Effector CD8-positive, alpha-beta T cell (primary cell): Measurements from ENCODE around the gene MYOM3.

ENCODE experiments used
- DNase-seq: peaks from one replicate; lab custom pipeline; 2025; lab: John Stamatoyannopoulos, UW

The MYOM3 gene

GRCh38 chr1:24096009-24096738 is 15.8 kb downstream of the MYOM3 start:
- no peak for DNase-seq

GRCh38 chr1:24095140-24095859 is 16.6 kb downstream of the MYOM3 start:
- no peak for DNase-seq

GRCh38 chr1:24094554-24094953 is 17.4 kb downstream of the MYOM3 start:
- no peak for DNase-seq

DNA sequence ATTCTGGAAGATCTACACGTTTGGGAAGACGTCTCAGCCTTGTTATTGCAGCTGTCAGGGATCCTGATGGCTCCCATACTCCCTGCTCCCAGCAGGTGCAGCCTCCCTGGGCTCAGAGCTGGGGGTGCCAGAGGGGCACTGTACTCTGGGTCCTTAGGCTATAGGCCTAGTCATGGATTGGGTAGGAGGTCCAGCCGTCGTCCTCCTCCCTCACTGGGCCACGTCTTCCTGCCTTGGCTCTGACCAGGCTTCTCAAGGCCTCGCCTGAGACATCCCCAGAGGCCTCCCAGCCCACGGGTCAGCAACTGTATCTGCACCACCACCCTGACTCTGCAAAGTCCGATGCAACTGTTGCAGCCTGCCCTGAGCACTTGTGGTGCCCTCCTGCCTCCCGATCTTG is 18.2 kb downstream of the MYOM3 start:
- no peak for DNase-seq

GRCh38 chr1:24092979-24093378 is 19.0 kb downstream of the MYOM3 start:
- no peak for DNase-seq

DNA sequence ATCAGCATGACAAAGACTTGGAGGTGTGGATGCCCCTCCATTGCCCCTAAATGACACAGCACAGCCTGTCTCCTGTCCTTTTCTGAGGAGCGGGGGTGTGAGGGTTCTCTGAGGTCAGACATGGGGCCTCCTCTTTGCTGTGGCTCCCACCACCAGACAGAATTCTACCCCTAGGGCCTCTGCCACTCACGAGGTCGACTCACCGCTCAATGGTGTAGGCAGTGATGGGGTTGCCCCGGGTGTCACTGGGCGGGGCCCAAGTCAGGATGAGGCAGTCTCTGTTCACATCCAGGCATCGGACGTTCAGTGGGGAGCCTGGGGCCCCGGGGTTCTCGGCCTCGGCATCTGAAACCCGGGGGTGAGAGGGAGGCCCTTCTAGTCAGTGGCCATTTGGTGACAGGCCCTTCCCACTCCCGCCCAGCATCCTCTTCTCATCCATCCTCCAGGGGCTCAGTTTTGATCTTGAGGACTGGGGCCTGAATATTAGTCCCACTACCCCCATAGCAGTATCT is 19.9 kb downstream of the MYOM3 start:
- no peak for DNase-seq

- no peak for DNase-seq
These were observed 21.2 kb downstream of the MYOM3 start for GRCh38 chr1:24090736-24091135.

- DNase-seq: no peak
These were observed 22.0 kb downstream of the MYOM3 start for GRCh38 chr1:24089743-24090555.

DNA sequence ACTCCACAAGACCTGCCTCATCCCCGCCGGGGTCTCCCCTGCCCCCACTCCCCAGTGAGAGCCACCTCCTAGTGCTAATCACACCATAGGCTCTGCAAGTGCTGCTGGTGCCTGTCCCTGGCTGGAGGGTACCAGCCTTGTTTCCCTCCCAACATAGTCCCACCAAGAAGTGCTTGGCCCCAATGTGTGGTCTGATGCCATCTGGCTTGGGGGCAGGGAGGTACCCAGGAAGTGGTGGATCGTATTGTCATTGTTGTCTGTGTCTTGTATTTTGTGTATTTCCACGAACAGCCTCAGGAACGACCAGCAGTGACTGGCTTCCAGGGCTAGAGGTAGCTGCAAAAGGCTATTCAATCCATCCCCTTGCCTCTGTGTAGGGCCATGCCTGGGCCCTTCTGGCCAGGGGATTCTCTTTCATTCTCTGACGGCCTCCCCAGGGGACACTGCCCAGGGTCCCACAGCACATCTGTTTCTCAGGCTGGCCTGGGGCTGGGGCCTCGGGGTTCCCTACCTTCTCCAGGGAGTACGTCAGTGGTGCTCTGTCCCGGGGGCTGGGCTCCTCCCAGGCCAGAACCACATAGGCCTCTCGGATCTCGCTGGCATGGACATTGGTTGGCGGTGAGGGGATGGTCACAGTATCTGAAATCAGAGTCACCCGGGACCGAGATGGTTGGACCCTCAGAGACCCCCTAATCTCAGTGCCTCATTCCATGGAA is 22.8 kb downstream of the MYOM3 start:
- DNase-seq: no peak

DNA sequence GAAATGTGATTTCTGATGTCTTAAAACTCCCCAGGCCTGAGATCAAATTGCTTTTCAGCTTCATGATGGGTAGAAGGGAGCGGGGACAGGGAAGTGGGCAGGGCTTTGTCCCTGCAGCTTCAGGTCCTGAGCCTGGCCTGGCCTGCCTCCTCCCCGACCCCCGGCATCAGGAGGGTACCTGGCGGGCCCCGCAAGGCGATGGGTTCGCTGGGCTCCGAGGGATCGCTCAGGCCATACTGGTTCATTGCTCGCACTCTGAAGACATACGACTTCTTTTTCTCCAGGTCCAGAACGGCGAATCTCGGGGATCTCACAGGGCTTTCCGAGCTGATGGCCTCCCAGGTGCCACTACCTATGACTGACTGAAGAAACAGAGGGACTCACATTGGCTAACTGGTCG is 25.5 kb downstream of the MYOM3 start:
- no peak for DNase-seq

DNA sequence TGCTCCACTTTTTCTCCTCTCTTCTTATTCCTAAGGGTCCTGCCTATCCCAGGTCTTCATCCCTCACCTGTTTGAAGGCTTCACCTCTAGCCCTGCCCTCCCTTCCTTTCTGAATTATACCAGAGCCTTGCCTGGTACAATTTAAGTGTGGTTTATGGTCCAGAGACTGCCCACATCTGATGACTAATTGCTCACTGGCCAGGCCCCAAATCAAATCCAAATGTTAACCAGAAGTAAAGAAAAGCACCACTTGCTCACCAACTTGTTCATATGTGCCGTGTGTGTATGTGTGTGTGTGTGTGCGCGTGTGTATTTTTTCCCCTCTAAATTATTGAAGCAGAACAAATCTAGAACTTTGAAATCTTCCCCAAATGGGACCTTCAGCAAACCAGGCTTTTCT is 26.4 kb downstream of the MYOM3 start:
- DNase-seq: no peak

DNA sequence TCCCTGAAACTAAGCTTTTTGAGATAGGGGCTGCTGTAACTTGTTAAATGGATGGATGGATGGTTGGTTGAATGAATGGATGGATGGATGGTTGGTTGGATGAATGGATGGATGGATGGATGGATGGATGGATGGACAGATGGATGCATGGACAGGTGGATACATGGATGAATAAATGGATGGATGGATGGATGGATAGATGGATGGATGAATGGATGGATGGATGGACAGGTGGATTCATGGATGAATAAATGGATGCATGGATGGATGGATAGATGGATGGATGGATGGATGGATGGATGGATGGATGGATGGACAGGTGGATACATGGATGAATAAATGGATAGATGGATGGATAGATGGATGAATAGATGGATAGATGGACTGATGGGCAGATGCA is 26.9 kb downstream of the MYOM3 start:
- DNase-seq: no peak

GRCh38 chr1:24084050-24084449 is 27.9 kb downstream of the MYOM3 start:
- no peak for DNase-seq

GRCh38 chr1:24082372-24082771 is 29.6 kb downstream of the MYOM3 start:
- DNase-seq: no peak

GRCh38 chr1:24081190-24081589 is 30.7 kb downstream of the MYOM3 start:
- no peak for DNase-seq

- no peak for DNase-seq
These were observed 31.8 kb downstream of the MYOM3 start for GRCh38 chr1:24080131-24080530.

DNA sequence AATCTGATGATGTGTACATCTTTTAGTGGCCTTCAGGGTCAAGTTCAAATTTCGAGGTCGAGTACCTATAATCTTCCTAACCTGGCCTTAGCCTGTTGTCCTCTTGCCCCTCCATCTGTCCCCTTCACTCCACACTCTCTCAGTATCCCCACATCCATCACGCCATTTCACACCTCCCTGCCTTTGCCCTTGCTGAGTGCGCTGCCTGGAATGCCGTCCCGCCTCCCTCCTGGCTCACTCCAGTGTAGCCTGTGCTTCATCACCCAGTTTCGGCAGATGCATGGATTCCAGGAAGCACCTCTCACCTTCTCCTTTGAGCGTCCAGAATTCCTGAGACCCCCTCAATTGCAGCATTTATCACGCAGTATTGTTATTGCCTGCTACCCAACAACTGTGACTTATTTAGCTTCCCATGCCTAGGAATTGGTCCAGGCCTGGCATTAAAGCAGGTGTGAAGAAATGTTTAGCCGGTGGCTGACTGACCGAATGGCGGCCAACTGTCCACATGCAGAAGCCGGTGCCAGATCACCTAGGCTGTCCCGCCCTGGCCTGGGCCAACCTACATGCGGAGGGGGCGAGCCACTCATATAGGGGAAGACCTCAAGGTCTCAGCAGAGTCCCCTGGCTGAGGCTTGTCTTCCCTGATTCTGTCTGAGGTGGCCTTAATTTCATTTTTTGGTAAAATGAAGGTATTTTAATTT is 34.5 kb downstream of the MYOM3 start:
- DNase-seq: no peak

GRCh38 chr1:24075946-24076345 is 36.0 kb downstream of the MYOM3 start:
- no peak for DNase-seq

DNA sequence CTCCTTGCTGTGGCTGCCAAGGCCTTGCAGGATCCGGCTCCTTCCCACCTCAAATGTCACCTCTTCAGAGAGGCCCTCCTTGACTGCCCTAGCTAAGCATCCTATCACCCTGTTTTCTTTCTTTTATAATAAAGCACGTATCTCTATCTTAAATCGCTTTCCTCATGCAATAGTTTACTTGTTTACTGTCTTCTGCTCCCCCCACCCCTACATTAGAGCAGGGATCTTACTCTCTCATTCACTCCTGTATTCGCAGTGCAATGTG is 36.4 kb downstream of the MYOM3 start:
- DNase-seq: no peak

- no peak for DNase-seq
These were observed 36.9 kb downstream of the MYOM3 start for GRCh38 chr1:24074817-24075589.

DNA sequence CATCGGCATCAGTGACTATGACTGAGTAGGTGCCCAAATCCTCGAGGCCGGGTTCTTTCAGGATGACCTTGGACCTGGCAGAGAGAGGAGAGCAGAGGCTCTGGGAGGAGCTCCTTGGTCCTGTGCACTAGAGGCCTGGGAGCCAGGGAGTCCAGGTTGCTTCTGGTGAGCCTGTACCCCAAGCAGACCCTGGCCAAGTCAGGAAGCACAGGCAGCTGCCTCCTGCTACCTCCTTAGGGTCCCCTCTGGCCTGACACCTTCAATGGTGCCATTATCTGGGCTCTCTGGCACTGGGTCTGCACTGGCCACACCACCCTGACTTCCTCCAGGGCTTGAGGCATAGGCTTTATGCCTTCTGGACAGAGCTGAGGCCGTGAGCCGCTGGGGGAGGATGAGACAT is 37.7 kb downstream of the MYOM3 start:
- DNase-seq: no peak
